Cardiac fibroblast (primary cell): Measurements from ENCODE around the gene CFAP251.
A peak's percentile ranks its signal among the peaks of the same experiment; 100 is the strongest.
"Not testable (repeated sequence)": the region's sequence is repeated elsewhere in the genome, so short reads cannot be mapped to it uniquely, and the experiment has no call there.

Experiments
- DNase-seq, 2 donors: peaks; one replicate each; pipeline versions ENCODE4 v3.0.0 to v3.0.0-alpha.2; 2010; ENCODE audit warnings: low read depth in 2 of 2
- H3K4me3 ChIP-seq, 2 donors: replicated peaks in 1 of 2; 1 replicate in 1 of 2; 2 replicates in 1 of 2; pipeline ENCODE4 v1.5.1; 2011; ENCODE audit warnings: low read depth in 2 of 2, low read length in 2 of 2, mild to moderate bottlenecking in 2 of 2, moderate library complexity in 1 of 2
- CTCF ChIP-seq: IDR thresholded peaks from one replicate; pipeline ENCODE4 v1.5.1; 2011; ENCODE audit warnings: low read depth, mild to moderate bottlenecking, low read length, inconsistent platforms

The CFAP251 gene

GRCh38 chr12:121883315-121883660 is 35.1 kb upstream of the CFAP251 start:
- DNase-seq, result no peak
- H3K4me3 ChIP-seq, result no peak overlapping the region
- TF ChIP-seq CTCF, result no peak

- peak in 1 of 2 donors; percentile 67 for DNase-seq
- H3K4me3 ChIP-seq, result not testable (repeated sequence)
Observed at GRCh38 chr12:121885129-121885528, 33.3 kb upstream of the CFAP251 start.

- H3K4me3 ChIP-seq, result peak overlapping the region; percentile 46 to 91
- no peak for TF ChIP-seq CTCF
- no peak for DNase-seq
Observed at GRCh38 chr12:121888083-121888477, 30.3 kb upstream of the CFAP251 start.

GRCh38 chr12:121888478-121889273 is 29.7 kb upstream of the CFAP251 start, which contains the start of gene PSMD9:
PSMD9 (plus strand) TSS chr12:121888790; CDS start chr12:121888857, 67 bp downstream.
- peak; percentile 82 for TF ChIP-seq CTCF
- peak; percentile 98 to 99 for DNase-seq
- peak within 1 kb of the TSS; percentile 91 to 99 for H3K4me3 ChIP-seq

- DNase-seq, result no peak
- no peak for TF ChIP-seq CTCF
- H3K4me3 ChIP-seq, result peak overlapping the region; percentile 91 to 99
Observed at GRCh38 chr12:121889274-121889624, 29.1 kb upstream of the CFAP251 start.

GRCh38 chr12:121889661-121890060 is 28.7 kb upstream of the CFAP251 start:
- DNase-seq, result not testable (repeated sequence)
- peak overlapping the region; percentile 91 to 99 for H3K4me3 ChIP-seq

GRCh38 chr12:121892673-121893561 is 25.5 kb upstream of the CFAP251 start:
- TF ChIP-seq CTCF, result no peak
- no peak for DNase-seq
- no peak overlapping the region for H3K4me3 ChIP-seq
